GM21528 (cell line): ENCODE measurements around the gene DHX15.

Experiments
- ATAC-seq: cut with Tn5 transposase; IDR thresholded peaks from one replicate; pipeline ENCODE4 v1.9.1; 2021; ENCODE audit warnings: mild to moderate bottlenecking, moderate library complexity; ENCODE audit not compliant: unreplicated experiment, low FRiP score

DHX15 gene

DNA sequence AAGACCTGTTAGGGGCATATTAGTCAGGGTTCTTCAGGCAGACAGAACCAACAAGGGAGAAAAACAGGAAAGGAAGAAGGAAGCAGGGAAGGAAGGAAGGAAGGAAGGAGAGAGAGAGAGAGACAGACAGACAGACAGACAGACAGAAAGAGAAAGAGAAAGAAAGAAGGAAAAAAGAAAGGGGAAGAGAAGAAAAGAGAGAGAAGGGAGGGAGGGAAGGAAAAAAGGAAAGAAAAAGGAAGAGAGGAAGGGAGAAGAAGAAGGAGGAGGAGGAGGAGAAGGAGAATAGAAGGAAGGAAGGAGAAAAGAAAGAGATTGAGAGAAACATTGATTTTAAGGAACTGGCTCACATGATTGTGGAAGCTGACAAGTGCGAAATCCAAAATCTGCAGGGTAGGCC, 89.0 kb downstream of the DHX15 start:
- ATAC-seq: no peak

GRCh38 chr4:24489870-24490269, 94.5 kb downstream of the DHX15 start:
- ATAC-seq: no peak

GRCh38 chr4:24488399-24489164, 95.8 kb downstream of the DHX15 start:
- ATAC-seq: no peak

- ATAC-seq: no peak
Measured at GRCh38 chr4:24482871-24483270, 101.5 kb downstream of the DHX15 start.

DNA sequence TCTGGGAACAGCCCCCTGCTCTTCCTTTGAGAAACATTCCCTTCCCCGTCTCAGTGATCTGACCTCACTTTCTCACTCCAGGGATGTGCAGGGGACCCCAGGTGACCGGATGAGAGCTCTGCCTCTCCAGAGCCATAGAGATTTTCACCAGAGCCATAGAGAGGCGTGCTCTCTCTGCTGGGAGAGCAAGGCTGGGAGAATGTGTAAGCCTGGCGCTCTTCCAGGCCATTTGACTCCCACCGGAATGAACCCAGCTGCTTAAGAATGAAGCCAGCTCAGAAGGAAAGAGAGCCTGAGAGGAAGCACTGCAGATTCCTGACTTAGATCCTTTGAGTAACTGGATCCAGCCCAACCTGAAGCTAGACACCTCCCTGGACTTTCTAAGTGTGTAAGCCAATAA, 106.4 kb downstream of the DHX15 start:
- ATAC-seq: no peak
